DOHH2 (cell line): Measurements from ENCODE around the gene SLC44A2.

Source experiments
- CTCF ChIP-seq: fragments of 200-600 bp; sonication (generic); IDR thresholded peaks from one replicate; pipeline ENCODE4 v1.5.1; 2014; ENCODE audit warnings: antibody characterized with exemption, mild to moderate bottlenecking, low read depth, low read length; ENCODE audit not compliant: poor library complexity, severe bottlenecking
- EZH2phosphoT487 ChIP-seq: fragments of 200-600 bp; sonication (generic); IDR thresholded peaks from 2 replicates; pipeline ENCODE4 v1.6.1; 2017; ENCODE audit warnings: borderline replicate concordance, mild to moderate bottlenecking, antibody characterized with exemption, low read length, moderate library complexity, mixed read lengths

DNA sequence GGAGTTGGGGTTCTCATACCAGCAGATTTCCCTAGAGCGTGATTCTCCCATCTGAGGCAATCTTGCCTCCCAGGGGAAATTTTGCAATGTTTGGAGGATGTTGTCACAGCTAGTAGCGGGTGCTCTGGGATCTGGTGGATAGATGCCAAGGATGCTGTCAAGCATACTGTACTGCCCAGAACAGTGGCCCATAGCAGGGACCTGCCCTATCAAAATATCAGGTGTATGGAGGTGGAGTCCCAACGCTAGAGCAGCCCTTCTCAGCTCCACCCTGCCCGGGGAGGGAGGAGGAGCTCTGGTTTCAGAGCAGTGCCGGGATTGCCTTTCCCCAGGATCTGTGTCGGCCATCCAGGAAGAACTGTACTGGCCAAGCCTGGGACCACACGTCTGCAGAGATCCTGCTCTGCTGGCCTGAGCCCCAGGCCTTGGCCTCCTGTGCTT, 65.0 kb downstream of the SLC44A2 start:
- TF ChIP-seq CTCF (no peak), EZH2phosphoT487 (no peak)
